ENCODE results near the gene TRIM29.

TRIM29 gene

GRCh38 chr11:120137611-120138521 is at the start of gene TRIM29:
TSS of gene TRIM29 (minus strand) at chr11:120138113. CDS start at chr11:120138031, 82 bp downstream.
- Histone ChIP-seq H3K27ac (ENCODE audit: low read length) (no peak within 1 kb of the TSS), H3K27me3 (ENCODE audit: low read depth, low read length) (no peaks in the 10 kb centered on the region), H3K4me3 (ENCODE audit: low read depth in 1 of 2, low read length in 2 of 2) (no peak within 1 kb of the TSS), H3K9me3 (ENCODE audit: control insufficient read depth in 1 of 2, low read length in 2 of 2) (no peaks in the 10 kb centered on the region), H3K4me1 (ENCODE audit: control insufficient read depth in 1 of 2, insufficient read depth in 2 of 2, low read length in 2 of 2) (no peaks in the 10 kb centered on the region), H3K36me3 (ENCODE audit: control insufficient read depth in 1 of 2, insufficient read depth in 2 of 2, low read length in 2 of 2) (no peaks in the 10 kb centered on the region)

- no peaks in the 10 kb centered on the region for H3K9me3 ChIP-seq (ENCODE audit: control insufficient read depth in 1 of 2, low read length in 2 of 2)
- H3K4me1 ChIP-seq (ENCODE audit: control insufficient read depth in 1 of 2, insufficient read depth in 2 of 2, low read length in 2 of 2), result peaks cover 19 to 36% of the 10 kb centered on the region in 2 donors
- no peak overlapping the region for H3K4me3 ChIP-seq (ENCODE audit: low read depth in 1 of 2, low read length in 2 of 2)
- no peaks in the 10 kb centered on the region for H3K36me3 ChIP-seq (ENCODE audit: control insufficient read depth in 1 of 2, insufficient read depth in 2 of 2, low read length in 2 of 2)
- H3K27me3 ChIP-seq (ENCODE audit: low read depth, low read length), result no peaks in the 10 kb centered on the region
- H3K27ac ChIP-seq (ENCODE audit: low read length), result peak overlapping the region; percentile 81
Observed at GRCh38 chr11:120186774-120187591, 49.1 kb upstream of the TRIM29 start.

GRCh38 chr11:120186456-120186773 is 48.5 kb upstream of the TRIM29 start:
- H3K27me3 ChIP-seq (ENCODE audit: low read depth, low read length), result no peaks in the 10 kb centered on the region
- H3K36me3 ChIP-seq (ENCODE audit: control insufficient read depth in 1 of 2, insufficient read depth in 2 of 2, low read length in 2 of 2), result no peaks in the 10 kb centered on the region
- H3K4me3 ChIP-seq (ENCODE audit: low read depth in 1 of 2, low read length in 2 of 2), result no peak overlapping the region
- H3K4me1 ChIP-seq (ENCODE audit: control insufficient read depth in 1 of 2, insufficient read depth in 2 of 2, low read length in 2 of 2), result peaks cover 19 to 36% of the 10 kb centered on the region in 2 donors
- H3K27ac ChIP-seq (ENCODE audit: low read length), result peak overlapping the region; percentile 81
- H3K9me3 ChIP-seq (ENCODE audit: control insufficient read depth in 1 of 2, low read length in 2 of 2), result no peaks in the 10 kb centered on the region

GRCh38 chr11:120185706-120186455 is 48.0 kb upstream of the TRIM29 start:
- H3K4me3 ChIP-seq (ENCODE audit: low read depth in 1 of 2, low read length in 2 of 2), result no peak overlapping the region
- no peaks in the 10 kb centered on the region for H3K27me3 ChIP-seq (ENCODE audit: low read depth, low read length)
- H3K36me3 ChIP-seq (ENCODE audit: control insufficient read depth in 1 of 2, insufficient read depth in 2 of 2, low read length in 2 of 2), result no peaks in the 10 kb centered on the region
- no peaks in the 10 kb centered on the region for H3K9me3 ChIP-seq (ENCODE audit: control insufficient read depth in 1 of 2, low read length in 2 of 2)
- peaks cover 19 to 36% of the 10 kb centered on the region in 2 donors for H3K4me1 ChIP-seq (ENCODE audit: control insufficient read depth in 1 of 2, insufficient read depth in 2 of 2, low read length in 2 of 2)
- H3K27ac ChIP-seq (ENCODE audit: low read length), result peak overlapping the region; percentile 81

- Histone ChIP-seq H3K4me3 (ENCODE audit: low read depth in 1 of 2, low read length in 2 of 2) (peak overlapping the region; percentile 9 to 12), H3K4me1 (ENCODE audit: control insufficient read depth in 1 of 2, insufficient read depth in 2 of 2, low read length in 2 of 2) (peaks cover 25 to 36% of the 10 kb centered on the region in 2 donors)
Observed at GRCh38 chr11:120184946-120185705, 47.2 kb upstream of the TRIM29 start.

GRCh38 chr11:120184371-120184945 is 46.5 kb upstream of the TRIM29 start:
- Histone ChIP-seq H3K9me3 (ENCODE audit: control insufficient read depth in 1 of 2, low read length in 2 of 2) (no peaks in the 10 kb centered on the region), H3K36me3 (ENCODE audit: control insufficient read depth in 1 of 2, insufficient read depth in 2 of 2, low read length in 2 of 2) (no peaks in the 10 kb centered on the region), H3K27me3 (ENCODE audit: low read depth, low read length) (no peaks in the 10 kb centered on the region), H3K4me3 (ENCODE audit: low read depth in 1 of 2, low read length in 2 of 2) (peak overlapping the region in 1 of 2 donors; percentile 12), H3K4me1 (ENCODE audit: control insufficient read depth in 1 of 2, insufficient read depth in 2 of 2, low read length in 2 of 2) (peaks cover 25 to 36% of the 10 kb centered on the region in 2 donors), H3K27ac (ENCODE audit: low read length) (peak overlapping the region; percentile 81)

More at GRCh38 chr11:120184946-120185705, 47.2 kb upstream of the TRIM29 start:
- no peaks in the 10 kb centered on the region for H3K27me3 ChIP-seq (ENCODE audit: low read depth, low read length)
- no peaks in the 10 kb centered on the region for H3K36me3 ChIP-seq (ENCODE audit: control insufficient read depth in 1 of 2, insufficient read depth in 2 of 2, low read length in 2 of 2)
- H3K9me3 ChIP-seq (ENCODE audit: control insufficient read depth in 1 of 2, low read length in 2 of 2), result no peaks in the 10 kb centered on the region
- peak overlapping the region; percentile 81 for H3K27ac ChIP-seq (ENCODE audit: low read length)

GRCh38 chr11:120183701-120184141 is 45.8 kb upstream of the TRIM29 start:
- Histone ChIP-seq H3K36me3 (ENCODE audit: control insufficient read depth in 1 of 2, insufficient read depth in 2 of 2, low read length in 2 of 2) (no peaks in the 10 kb centered on the region), H3K27me3 (ENCODE audit: low read depth, low read length) (no peaks in the 10 kb centered on the region), H3K9me3 (ENCODE audit: control insufficient read depth in 1 of 2, low read length in 2 of 2) (no peaks in the 10 kb centered on the region), H3K4me1 (ENCODE audit: control insufficient read depth in 1 of 2, insufficient read depth in 2 of 2, low read length in 2 of 2) (peaks cover 25 to 36% of the 10 kb centered on the region in 2 donors), H3K4me3 (ENCODE audit: low read depth in 1 of 2, low read length in 2 of 2) (no peak overlapping the region), H3K27ac (ENCODE audit: low read length) (peak overlapping the region; percentile 81)

- Histone ChIP-seq H3K36me3 (ENCODE audit: control insufficient read depth in 1 of 2, insufficient read depth in 2 of 2, low read length in 2 of 2) (no peaks in the 10 kb centered on the region), H3K9me3 (ENCODE audit: control insufficient read depth in 1 of 2, low read length in 2 of 2) (no peaks in the 10 kb centered on the region), H3K4me3 (ENCODE audit: low read depth in 1 of 2, low read length in 2 of 2) (no peak overlapping the region), H3K27me3 (ENCODE audit: low read depth, low read length) (no peaks in the 10 kb centered on the region), H3K4me1 (ENCODE audit: control insufficient read depth in 1 of 2, insufficient read depth in 2 of 2, low read length in 2 of 2) (peaks cover 25 to 30% of the 10 kb centered on the region in 2 donors), H3K27ac (ENCODE audit: low read length) (peak overlapping the region; percentile 1)
Observed at GRCh38 chr11:120182790-120183491, 45.0 kb upstream of the TRIM29 start.

GRCh38 chr11:120182372-120182771 is 44.5 kb upstream of the TRIM29 start:
- H3K4me3 ChIP-seq (ENCODE audit: low read depth in 1 of 2, low read length in 2 of 2), result no peak overlapping the region
- H3K27me3 ChIP-seq (ENCODE audit: low read depth, low read length), result no peaks in the 10 kb centered on the region
- no peaks in the 10 kb centered on the region for H3K9me3 ChIP-seq (ENCODE audit: control insufficient read depth in 1 of 2, low read length in 2 of 2)
- peaks cover 22 to 29% of the 10 kb centered on the region in 2 donors for H3K4me1 ChIP-seq (ENCODE audit: control insufficient read depth in 1 of 2, insufficient read depth in 2 of 2, low read length in 2 of 2)
- no peaks in the 10 kb centered on the region for H3K36me3 ChIP-seq (ENCODE audit: control insufficient read depth in 1 of 2, insufficient read depth in 2 of 2, low read length in 2 of 2)
- H3K27ac ChIP-seq (ENCODE audit: low read length), result peak overlapping the region; percentile 1
